Measurements from ENCODE around the gene EN1.
A peak's percentile ranks its signal among the peaks of the same experiment; 100 is the strongest.

EN1 gene

DNA sequence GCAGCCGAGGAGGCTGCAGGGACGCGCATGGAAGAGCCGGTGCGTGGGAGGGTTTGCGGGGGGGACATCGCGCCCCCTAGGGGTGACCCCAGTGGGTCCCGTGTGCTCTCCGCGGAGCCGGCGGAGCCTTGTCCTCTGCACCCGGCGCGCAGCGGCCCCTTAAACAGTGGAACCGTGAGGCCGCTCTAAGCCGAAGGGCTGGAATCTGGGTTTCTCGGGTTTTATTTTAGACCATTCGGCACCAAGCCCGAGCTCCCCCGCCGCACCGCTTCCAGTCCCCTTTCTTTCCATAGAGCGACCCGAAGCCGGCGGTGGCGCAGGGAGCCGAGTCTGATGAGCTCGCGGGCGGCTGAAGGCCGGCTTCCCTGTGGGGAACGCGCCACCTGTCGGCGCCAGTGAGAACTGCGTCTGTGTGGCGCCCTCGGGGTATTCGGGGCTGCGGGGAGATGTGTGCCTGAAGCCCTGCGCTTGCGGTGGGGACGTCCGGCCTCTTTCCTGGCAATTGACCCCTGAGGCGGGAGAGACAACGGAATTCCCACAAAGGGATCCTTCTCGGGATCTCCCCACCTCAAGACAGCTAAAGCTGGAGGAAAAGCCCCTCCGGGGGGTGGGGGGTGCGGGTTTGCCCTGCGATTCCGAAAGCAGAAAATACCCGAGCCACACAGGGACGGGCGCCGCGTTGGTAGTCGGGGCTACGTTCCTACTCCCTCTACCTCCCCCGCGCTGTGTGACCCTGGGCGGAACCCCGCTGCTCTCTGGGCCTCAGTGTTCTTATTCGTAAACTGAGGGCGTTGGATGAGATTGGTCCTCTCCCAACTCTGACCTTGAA, 8.2 kb upstream of the EN1 start:
- DNase-seq (ENCODE audit: low read depth), result peak; percentile 81

DNA sequence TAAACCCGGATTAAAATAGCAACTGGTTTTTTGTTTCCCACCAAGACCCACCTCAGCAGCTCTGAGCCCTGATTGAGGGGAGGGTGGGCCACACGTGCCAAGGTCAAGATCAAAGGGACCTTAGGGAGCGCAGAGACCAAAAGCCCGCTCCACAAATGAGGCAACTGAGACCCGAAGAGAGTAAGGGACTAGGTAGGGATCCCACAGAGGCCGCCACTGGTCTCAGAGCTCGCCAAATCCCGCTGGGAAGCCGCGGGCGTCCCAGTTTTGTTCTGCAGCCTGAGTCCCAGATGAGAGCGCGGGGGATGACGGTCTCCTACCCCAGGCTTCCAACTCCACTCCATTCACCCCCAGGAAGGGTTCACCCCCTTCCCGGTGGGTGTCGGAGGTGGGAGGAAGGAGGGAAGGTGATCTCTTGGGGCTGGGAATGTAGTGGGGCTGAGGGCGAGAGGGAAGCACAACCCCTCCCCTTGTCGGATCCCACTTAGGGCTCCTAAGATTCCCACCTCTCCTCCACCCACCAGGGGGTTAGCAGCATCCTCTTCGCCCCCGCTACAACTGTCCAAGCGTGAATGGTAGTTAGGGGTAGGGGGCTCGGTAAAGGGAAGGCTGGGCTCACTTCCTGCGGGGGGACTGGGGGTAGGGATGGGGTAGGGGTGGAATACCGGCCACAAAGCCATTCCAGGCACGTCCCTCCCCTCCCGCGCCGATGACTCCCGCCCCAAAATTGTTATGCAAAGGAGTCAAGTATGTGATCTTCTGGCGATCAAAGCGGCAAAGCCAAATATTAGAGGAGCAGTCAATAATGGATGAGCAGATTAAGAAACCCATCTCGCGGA, 7.3 kb upstream of the EN1 start:
- DNase-seq (ENCODE audit: low read depth), result no peak

DNA sequence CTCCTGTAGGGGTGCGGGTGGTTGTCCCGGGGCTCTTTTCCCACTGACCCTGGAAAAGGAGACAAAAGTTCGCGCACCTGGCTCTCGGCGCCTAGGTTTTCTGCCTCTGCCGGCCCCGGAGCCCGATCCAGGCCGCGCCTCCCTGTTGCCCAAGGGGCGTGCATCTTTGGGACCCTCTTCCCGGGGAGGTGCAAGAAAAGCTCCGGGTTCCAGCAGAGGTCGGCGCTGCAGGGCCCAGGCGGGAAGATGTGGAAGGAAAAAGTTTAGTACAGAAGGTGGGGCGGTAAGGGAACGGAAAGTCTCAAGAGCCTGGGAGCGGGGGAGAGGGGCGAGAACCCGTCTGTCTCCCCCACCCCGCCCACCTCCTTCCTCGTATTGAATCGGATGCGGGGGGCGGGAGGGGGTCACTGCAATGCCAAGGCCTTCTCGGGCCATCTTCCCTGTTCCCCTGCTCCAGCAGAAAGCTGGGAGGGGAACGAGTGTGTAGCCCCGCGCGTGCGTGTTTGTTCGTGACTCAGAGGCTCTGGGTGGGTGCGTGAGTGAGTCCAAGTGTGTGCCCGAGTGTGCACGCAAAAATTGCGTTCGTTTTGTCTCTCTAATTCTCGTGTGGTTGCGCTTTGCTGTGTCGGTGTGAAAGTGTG, 6.3 kb upstream of the EN1 start:
- no peak for DNase-seq (ENCODE audit: low read depth)

DNA sequence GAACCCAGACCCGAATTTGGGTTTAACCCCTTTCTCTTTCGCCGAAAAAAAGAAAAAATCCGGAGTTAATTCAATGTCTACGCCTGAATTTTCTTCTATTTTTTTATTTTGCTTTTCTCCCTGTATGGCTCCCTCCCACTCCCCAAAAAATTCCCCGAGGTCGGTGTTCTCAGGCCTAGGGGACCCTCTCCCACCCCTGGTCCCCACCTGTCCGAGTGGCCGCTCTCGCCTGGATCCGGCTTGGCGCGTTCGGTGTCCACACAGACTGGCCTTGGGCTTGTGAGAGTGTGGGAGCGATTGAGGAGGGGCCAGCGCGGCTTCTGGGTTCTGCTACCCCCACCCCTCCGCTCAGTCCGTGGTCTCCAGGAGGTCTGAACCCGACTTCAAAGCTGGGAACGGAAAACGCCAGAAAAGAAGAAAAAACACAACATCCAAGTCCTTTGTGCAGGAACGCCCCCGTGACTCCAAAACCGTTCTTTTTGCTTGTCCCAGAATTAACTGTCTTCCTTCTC, 5.7 kb upstream of the EN1 start:
- no peak for DNase-seq (ENCODE audit: low read depth)

DNA sequence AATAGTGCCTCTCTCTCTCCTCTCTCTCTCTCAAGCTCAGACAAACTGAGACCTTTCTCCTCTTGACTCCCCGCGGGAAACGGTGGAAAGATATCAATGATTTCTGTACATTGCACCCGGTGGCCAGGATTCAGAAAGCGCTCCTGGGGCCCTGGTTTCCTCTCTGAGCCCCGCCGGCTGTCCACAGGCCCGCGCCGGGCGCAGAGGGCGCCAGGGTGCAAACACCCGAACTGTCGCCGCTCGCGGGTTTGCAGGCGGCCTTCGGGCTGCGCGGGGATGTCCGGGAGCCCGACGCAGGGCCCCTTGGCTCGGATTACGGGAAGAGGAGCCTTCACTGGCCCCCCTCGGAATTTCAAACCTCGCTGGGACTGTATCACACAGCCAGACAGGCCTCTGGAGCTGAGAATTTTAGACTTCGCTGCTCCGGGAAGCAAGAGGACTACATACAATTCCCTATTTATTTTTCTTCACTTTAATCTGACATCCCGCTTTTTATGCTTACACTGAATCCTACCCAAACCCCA, 5.2 kb upstream of the EN1 start:
- DNase-seq (ENCODE audit: low read depth), result no peak

DNA sequence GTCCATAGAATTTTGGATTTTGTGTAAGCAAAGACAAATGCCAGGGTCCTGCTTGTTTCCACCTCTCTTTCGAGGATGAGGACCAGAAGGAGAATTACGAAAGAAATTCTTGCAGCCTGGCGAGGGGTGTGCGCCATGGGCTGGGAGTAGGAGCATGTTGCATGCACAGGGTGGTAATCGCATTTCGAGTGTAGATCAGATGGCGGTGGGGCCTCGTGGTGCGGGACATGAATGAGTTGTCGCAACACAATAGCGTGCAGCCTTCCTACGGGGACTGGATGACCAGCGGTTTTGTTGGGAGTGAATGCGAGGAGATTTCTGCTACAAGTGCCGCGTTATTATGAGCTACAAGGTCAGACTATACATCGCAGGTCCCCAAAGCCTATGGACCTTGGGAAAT, 4.2 kb upstream of the EN1 start:
- DNase-seq (ENCODE audit: low read depth), result no peak

DNA sequence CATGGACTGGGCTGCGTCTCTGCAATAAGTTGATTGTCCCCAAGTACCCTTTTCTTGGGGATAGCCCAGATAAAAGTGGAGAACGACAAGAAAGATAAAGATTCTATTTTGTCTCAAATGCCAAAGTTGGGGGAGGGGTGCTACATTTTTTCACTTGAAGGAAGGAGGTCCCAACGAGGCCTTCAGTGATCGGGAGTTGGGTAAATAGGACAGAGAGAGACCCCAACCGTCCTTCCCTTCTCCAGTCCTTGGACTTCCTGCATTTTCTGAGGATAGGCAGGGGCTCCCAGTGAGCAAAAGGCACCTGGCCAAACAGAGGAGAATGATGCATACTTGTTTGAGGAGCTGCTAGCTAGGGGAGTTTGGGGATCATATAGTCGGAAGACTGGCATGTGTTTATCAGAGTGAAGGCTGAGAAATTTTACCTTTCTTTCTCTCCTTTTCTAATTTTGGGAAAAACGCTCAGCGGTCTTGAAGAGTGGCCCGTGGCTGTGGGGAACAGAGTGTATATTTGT, 3.5 kb upstream of the EN1 start:
- DNase-seq (ENCODE audit: low read depth), result no peak

DNA sequence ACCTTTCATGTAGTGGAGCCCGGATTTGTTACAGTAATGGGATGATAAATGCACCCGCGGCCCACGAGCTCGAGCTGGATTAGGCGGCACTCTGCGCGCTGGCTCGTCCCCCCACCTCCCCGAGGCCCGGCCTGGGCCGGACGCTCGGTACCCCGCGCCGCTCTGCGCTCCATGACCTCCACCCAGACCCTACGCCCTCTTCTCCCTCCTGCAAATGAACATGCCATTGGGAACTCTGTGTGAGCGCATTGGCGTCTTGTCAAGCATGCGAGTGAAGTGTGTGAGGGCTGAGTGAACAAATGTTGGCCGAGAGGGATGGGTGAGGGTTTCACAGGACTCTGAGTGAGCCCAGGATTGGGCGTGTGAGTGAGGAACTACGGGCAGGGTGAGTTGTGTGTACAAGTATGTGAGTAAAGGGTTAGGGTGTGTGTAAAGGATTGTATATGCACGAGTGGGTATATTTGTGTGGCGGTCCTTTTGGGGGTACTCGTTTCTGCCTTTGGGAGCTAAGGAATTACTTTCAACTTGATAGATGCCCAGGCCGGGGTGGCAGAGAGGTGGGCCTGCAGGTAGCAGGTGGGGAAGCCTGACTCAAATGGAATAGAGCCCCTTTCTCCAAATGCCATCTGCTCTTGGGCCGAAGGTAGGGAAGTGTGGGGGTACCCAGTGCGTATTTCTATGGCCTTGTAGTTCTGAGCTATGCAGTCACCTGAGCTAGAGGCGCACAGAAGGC, 2.9 kb upstream of the EN1 start:
- no peak for DNase-seq (ENCODE audit: low read depth)

DNA sequence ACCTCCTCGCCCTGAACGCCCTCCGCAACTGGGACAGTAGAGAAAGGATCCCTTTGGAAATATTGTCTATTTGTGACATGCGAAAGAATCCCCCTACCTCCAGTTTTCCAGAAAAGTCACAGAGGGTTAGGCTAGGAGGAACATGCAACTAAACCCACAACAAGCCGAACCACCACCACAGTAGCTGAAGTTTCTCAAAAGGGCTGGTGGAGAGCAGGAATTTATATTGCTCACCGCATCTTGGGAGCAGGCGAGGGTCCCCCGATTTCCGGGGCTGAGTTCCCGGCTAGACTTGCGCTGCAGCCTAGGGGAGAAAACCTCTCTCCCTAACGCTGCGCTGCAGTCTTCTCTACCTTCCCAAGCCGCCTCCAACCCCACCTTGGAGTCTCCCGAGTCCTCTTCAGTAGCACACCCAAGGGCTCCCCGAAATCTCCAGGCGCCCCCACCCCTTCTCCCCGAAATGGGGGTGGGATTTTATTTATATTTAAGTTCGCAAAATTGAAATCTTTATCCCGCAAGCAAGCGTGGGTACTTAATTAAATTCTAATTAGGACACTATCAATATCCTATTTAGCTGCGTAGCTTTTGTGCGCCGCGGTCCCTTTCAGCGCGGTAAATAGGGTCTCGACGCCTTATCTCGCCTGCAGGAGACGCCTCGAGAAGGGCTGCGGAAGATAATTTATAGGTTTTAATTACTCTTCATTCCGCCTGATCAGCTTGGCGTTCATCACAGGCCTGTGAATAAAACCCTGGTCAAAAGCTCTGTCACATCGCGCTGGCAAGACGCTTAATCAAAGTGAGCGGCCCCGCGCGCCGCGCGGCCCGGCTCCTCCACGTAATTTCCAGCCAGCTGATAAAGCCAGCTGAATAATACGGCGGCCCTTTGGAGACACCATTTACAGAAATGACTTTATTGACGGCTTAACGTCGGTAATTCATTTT, 2.0 kb upstream of the EN1 start:
- no peak for DNase-seq (ENCODE audit: low read depth)

DNA sequence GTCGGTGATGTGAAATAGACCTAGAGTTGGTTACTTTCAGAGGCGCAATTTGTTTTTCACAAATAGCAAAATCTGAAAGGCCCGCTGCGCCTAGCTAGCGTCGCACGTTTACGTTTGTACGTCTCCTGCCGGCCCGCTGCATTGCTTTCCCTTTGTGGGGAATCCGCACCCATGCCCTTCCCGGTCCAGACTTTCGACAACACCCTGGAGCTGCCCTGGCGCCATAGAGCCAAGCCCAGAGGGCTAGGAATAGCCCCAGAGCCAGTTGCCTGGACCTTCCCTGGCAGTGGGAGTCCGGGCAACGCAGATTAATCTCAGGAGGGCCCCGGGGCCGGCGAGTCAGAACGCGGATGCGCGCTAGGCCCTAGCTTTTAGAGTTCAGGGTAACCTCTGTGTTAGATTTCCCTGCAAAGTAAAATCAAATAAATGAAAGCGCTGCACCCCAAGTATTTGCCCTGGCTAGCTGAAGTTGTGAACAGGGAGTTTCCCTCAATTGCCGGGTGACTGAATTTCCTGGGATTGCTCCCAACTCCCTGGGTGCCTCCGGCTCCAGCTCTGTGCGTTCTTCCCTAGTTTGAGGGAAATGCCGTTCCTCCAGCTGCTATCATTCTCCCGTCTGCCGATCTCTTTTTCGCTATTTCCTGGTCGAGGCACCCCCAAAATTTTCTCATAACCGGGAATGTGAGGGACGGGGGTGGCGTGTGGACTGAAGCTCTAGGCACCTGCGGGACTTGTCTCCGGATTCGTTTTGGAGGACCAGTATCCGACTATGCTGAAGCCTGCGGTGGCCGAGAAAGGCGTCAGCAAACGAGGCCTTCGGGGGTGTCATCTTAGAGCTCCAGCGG, 1.2 kb upstream of the EN1 start:
- no peak for DNase-seq (ENCODE audit: low read depth)

DNA sequence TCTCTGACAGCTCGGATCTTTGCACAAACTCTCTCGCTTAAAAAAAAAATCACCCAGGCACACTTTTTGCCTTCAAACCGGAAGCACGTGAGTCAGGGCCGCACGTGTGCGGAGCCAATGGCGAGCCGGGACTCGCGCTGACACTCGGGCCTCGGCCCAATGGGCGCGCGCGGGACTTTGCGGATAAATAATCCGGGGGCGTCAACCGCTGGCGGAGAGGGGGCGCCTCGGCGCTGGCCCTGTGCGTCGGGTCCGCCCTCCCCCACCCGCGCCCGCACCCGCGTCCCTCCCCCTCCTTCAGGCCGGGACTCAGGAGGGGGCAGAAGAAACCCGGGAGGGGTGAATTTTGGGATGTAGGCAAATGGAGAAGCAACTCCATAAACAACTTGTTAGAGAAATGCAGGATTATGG, 319 bp upstream of the EN1 start:
- no peak for DNase-seq (ENCODE audit: low read depth)

DNA sequence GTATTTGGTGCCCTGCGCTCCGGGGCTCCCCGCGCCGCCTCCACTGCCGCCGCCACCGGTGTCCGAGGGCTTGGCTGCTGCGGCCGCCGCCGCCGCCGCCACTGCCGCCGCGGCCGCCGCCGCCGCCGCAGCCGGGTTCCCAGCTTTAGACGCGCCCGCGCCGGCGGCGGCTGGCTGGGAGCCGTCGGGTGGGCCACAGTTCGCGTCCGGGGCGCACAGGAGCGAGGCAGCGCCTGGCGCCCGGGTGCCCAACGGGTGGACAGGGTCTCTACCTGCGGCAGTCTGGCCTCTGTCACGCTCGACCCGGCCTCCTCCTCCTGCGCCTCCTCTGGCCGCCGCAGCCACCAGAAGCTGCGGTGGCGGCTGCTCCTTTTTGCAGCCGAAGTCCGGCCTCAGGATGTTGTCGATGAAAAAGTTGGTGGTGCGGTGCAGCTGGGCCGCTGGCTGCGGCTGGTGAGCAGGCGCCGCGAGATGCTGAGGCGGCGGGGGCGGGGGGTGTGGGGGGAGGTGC, 951 bp downstream of the EN1 start:
- DNase-seq (ENCODE audit: low read depth), result no peak

DNA sequence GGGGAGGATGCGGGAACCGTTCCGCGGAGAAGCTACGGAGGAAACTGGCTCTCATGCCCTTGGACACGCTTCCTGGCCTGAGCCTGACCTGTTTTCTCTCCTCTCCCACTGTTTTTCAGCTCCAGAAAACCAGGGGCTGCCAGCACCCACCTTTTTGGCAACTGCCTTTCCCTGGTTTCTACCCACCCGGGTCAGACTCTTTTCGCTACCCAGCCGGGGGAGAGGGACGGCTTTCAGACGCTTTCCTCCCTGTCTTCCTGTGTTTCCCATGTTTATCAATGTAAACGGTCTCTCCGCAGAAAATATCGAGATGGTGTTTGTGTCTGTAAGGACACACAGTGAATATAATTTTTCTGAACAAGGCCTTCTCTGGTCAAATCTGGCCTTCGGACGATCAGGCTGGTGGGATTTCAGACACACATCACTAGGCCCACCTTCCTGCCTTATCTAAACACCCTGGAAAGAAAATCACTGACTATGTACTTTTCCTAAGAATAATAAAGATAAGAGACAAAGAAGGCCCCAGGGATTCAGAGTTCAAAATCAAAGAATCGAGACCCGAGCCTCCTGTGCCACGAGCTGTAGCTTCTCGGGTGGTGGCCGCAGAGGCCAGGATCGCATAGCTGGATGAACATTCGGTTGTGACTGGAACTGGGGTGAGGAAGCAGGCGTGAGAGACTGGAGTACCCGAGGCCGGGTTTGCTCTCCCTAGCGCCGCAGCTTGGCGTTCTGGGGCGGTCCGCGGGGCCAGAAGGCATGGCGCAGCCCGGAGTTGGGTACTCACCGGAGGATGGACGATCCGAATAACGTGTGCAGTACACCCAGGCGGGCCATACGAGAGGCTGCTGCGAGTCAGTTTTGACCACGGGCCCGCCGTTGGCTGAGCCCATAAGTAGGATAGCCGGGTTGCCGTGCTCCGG, 1.7 kb downstream of the EN1 start:
- DNase-seq (ENCODE audit: low read depth), result no peak

DNA sequence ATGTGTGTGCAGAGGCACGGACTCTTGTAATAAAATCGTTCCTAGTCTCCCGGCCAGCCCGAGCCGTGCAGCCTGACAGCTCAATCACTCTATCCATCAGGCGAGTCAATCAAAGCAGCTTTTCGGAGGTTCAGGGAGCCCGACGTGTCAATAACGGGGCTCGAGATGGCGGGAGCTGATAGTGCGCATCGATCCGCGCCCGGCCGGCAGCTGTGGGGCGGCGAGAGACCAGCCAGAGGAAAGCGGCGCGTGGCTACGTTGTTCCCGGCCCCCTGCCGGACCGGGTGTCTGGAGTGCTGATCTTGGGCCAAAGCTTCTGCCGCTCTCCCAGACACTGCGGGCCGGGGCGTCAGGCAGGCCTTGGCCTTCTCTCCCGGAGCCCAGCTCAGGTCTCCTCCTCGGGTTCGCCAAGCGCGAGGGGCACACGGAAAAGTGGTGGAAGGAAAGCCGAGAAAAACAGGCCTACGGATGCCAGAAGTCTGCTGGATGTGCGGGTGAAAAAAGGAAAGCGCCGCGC, 2.4 kb downstream of the EN1 start:
- DNase-seq (ENCODE audit: low read depth), result no peak

DNA sequence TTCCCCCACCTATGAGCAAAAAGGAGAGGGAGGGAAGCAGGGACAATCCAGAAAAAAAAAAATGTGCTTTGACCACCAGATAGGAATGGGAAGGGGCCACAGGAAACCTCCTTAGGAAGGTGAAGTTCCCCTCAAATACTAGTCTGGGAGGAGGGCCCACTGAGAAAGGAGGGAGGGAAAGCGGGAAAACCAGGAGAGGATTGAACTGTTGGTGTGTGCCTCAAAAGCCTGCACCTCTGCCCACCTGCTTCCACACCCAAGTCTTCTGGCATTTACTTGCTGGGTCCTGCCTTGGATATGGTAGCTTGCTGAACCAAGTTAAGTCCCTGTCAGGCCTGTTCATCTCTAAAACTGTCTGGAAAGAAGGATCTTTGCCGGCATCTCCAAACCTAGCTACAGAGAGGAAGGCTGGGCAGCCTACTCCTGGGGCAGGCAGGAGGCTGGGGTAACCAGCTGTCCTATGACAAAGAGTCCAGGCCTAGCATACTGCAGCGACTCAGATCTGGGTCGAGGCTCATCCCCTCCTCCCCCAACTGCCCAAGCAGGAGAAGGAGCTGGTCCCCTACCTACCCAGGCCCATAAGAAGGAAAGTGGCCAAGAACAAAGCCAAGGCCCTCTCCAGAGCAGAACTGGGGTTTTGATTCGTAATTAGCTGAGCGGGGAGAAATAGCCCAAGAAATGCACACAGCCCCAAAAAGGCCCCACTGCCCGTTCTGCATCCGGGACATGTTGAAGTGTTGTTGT, 3.0 kb downstream of the EN1 start:
- DNase-seq (ENCODE audit: low read depth), result no peak

DNA sequence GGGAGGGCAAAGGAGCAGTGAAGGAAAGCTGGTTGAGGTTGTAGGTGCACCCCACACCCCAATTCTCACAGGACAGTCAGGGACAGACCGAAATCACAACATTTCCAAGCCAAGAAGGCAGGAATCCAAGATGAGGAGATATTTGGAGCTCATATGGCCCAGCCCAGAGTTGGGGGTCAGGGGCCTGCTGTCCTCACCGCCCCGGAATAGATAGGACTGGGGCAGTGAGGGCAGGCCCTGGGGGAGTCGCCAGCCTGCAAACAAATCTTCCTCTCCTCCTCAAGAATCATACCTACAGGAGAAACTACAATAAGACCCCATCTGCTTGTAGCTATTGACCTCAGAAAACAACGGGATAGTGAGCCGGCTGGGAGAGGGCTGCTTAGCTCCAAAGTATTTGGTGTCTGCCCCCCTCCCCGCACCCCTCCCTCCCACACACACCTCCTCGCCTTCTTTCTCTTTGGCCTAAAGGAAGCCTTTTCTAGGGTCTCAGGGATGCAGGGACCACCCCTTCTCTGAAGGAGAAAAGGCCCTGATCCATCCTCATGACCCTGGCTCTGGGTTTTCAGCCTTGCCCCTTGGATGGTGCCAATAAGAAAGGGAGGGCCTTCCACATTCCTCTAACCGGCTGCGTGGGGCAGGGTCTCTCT, 3.8 kb downstream of the EN1 start:
- DNase-seq (ENCODE audit: low read depth), result no peak

Data from activated T-cell treated with anti-CD3 and anti-CD28 coated beads for 48 hours (primary cell).